Activated naive CD4-positive, alpha-beta T cell treated with Interleukin-2 at 50 U/mL for 16 hours (primary cell): Measurements from ENCODE around the gene LDLRAD1.
"Not testable (repeated sequence)": the region's sequence is repeated elsewhere in the genome, so short reads cannot be mapped to it uniquely, and the experiment has no call there.

ENCODE experiments used
- DNase-seq: peaks from one replicate; pipeline ENCODE4 v3.0.0-alpha.2; 2020

The LDLRAD1 gene

GRCh38 chr1:54017979-54018378, at the start of gene LDLRAD1:
LDLRAD1 (minus strand) TSS chr1:54018186; CDS start chr1:54018112, 74 bp downstream.
- no peak for DNase-seq

- DNase-seq, result no peak
Observed at GRCh38 chr1:54064299-54064698, 46.3 kb upstream of the LDLRAD1 start.

GRCh38 chr1:54054438-54054749, 36.4 kb upstream of the LDLRAD1 start:
- no peak for DNase-seq

- no peak for DNase-seq
Observed at GRCh38 chr1:54053745-54054437, 35.9 kb upstream of the LDLRAD1 start.

- peak; percentile 98 for DNase-seq
Observed at GRCh38 chr1:54052934-54053744, 35.2 kb upstream of the LDLRAD1 start, which contains the start of the genes TCEANC2 and TMEM59. TCEANC2 (plus strand) TSS chr1:54053608; CDS start chr1:54054423, 815 bp downstream. TMEM59 (minus strand) TSS chr1:54053204; CDS start chr1:54053188, 16 bp downstream.

- peak; percentile 39 for DNase-seq
Observed at GRCh38 chr1:54052431-54052933, 34.5 kb upstream of the LDLRAD1 start.

- no peak for DNase-seq
Observed at GRCh38 chr1:54051933-54052430, 34.0 kb upstream of the LDLRAD1 start.

- DNase-seq, result not testable (repeated sequence)
Observed at GRCh38 chr1:54050435-54050834, 32.4 kb upstream of the LDLRAD1 start.

GRCh38 chr1:54047384-54048305, 29.7 kb upstream of the LDLRAD1 start:
- no peak for DNase-seq

GRCh38 chr1:54046671-54047383, 28.8 kb upstream of the LDLRAD1 start:
- DNase-seq, result no peak

GRCh38 chr1:54045496-54045895, 27.5 kb upstream of the LDLRAD1 start:
- no peak for DNase-seq

GRCh38 chr1:54041806-54042205, 23.8 kb upstream of the LDLRAD1 start:
- no peak for DNase-seq

- no peak for DNase-seq
Observed at GRCh38 chr1:54037476-54037875, 19.5 kb upstream of the LDLRAD1 start.

- DNase-seq, result no peak
Observed at GRCh38 chr1:54028306-54029251, 10.6 kb upstream of the LDLRAD1 start.

GRCh38 chr1:54027848-54028247, 9.9 kb upstream of the LDLRAD1 start:
- no peak for DNase-seq

GRCh38 chr1:54024811-54025210, 6.8 kb upstream of the LDLRAD1 start:
- DNase-seq, result not testable (repeated sequence)

- no peak for DNase-seq
Observed at GRCh38 chr1:54024358-54024757, 6.4 kb upstream of the LDLRAD1 start.

- not testable (repeated sequence) for DNase-seq
Observed at GRCh38 chr1:54019562-54020176, 1.7 kb upstream of the LDLRAD1 start.

- DNase-seq, result no peak
Observed at GRCh38 chr1:54018635-54019034, 649 bp upstream of the LDLRAD1 start.
